ENCODE data around the gene VWC2. TPM values are rescaled to one million over a fixed set of nuclear protein-coding genes. Genes with fewer than 3 reads are reported as not detected.

VWC2 gene
- total RNA-seq, 2 experiments from 2014 or later, result not detected

- no peak overlapping the region for H3K4me3 Mint-ChIP-seq
- H3K27ac Mint-ChIP-seq, result no peak overlapping the region
- Histone ChIP-seq H3K36me3 (ENCODE audit: insufficient read depth, low read length) (no peaks in the 10 kb centered on the region), H3K27me3 (ENCODE audit: control insufficient read depth in 1 of 2, insufficient read depth in 2 of 2, low read length in 2 of 2) (no peaks in the 10 kb centered on the region), H3K4me1 (ENCODE audit: insufficient read depth, low read length) (no peaks in the 10 kb centered on the region), H3K9me3 (ENCODE audit: control insufficient read depth in 1 of 2, insufficient read depth in 1 of 2, low read length in 2 of 2) (no peaks in the 10 kb centered on the region), H3K4me3 (ENCODE audit: low read length) (no peak overlapping the region), H3K27ac (ENCODE audit: low read depth in 1 of 2, low read length in 2 of 2) (no peak overlapping the region)
- H3K36me3 Mint-ChIP-seq (ENCODE audit: low read depth), result no peaks in the 10 kb centered on the region
- TF ChIP-seq, protein P1, sequence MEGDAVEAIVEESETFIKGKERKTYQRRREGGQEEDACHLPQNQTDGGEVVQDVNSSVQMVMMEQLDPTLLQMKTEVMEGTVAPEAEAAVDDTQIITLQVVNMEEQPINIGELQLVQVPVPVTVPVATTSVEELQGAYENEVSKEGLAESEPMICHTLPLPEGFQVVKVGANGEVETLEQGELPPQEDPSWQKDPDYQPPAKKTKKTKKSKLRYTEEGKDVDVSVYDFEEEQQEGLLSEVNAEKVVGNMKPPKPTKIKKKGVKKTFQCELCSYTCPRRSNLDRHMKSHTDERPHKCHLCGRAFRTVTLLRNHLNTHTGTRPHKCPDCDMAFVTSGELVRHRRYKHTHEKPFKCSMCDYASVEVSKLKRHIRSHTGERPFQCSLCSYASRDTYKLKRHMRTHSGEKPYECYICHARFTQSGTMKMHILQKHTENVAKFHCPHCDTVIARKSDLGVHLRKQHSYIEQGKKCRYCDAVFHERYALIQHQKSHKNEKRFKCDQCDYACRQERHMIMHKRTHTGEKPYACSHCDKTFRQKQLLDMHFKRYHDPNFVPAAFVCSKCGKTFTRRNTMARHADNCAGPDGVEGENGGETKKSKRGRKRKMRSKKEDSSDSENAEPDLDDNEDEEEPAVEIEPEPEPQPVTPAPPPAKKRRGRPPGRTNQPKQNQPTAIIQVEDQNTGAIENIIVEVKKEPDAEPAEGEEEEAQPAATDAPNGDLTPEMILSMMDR (IDR thresholded peaks at IDR 0.05), result no peak
- H3K4me1 Mint-ChIP-seq (ENCODE audit: low read depth), result no peaks in the 10 kb centered on the region
- peaks cover 11% of the 10 kb centered on the region for H3K27me3 Mint-ChIP-seq
- no peak for ATAC-seq (ENCODE audit: poor library complexity)
- CTCF ChIA-PET, result no interaction called here
- peaks cover 2% of the 10 kb centered on the region for H3K9me3 Mint-ChIP-seq
- intact Hi-C loops (cut with DNase I, micrococcal nuclease), result no loop called here
- DNase-seq, result no peak
- POLR2A ChIA-PET, result no interaction called here
Measured at GRCh38 chr7:49762666-49763065, 10.8 kb upstream of the VWC2 start.

DNA sequence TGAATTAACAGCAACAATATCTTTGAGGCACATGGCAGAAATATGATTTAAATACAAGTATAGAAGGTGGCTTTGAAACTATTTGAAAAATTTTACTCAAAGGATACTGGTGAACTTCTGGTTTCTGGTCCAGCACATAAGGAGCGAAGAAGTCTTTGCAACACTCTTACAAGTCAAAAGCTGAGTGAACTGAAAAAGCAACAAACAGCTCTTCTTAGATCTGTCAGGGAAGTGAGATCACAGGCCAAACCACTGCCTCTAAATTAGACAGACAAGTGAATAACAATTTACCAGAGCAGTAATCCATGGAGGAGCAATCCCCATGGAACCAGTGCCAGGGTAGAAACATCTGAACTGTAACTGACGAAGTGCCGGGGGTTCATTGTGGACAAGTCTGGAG, 9.6 kb upstream of the VWC2 start:
- no peak for DNase-seq
- Mint-ChIP-seq H3K4me3 (no peak overlapping the region), H3K27me3 (peaks cover 17% of the 10 kb centered on the region), H3K9me3 (peaks cover 2% of the 10 kb centered on the region), H3K36me3 (ENCODE audit: low read depth) (no peaks in the 10 kb centered on the region), H3K27ac (no peak overlapping the region), H3K4me1 (ENCODE audit: low read depth) (no peaks in the 10 kb centered on the region)
- Histone ChIP-seq H3K4me3 (ENCODE audit: low read length) (no peak overlapping the region), H3K9me3 (ENCODE audit: control insufficient read depth in 1 of 2, insufficient read depth in 1 of 2, low read length in 2 of 2) (no peaks in the 10 kb centered on the region), H3K36me3 (ENCODE audit: insufficient read depth, low read length) (no peaks in the 10 kb centered on the region), H3K27ac (ENCODE audit: low read depth in 1 of 2, low read length in 2 of 2) (no peak overlapping the region), H3K4me1 (ENCODE audit: insufficient read depth, low read length) (no peaks in the 10 kb centered on the region), H3K27me3 (ENCODE audit: control insufficient read depth in 1 of 2, insufficient read depth in 2 of 2, low read length in 2 of 2) (no peaks in the 10 kb centered on the region)
- POLR2A ChIA-PET, result no interaction called here
- CTCF ChIA-PET, result no interaction called here
- ATAC-seq (ENCODE audit: poor library complexity), result no peak
- intact Hi-C loops (cut with DNase I, micrococcal nuclease), result no loop called here
- TF ChIP-seq, protein P1 (IDR thresholded peaks at IDR 0.05), result no peak

GRCh38 chr7:49766966-49767365, 6.5 kb upstream of the VWC2 start:
- Mint-ChIP-seq H3K9me3 (no peaks in the 10 kb centered on the region), H3K4me1 (ENCODE audit: low read depth) (no peaks in the 10 kb centered on the region), H3K27ac (no peak overlapping the region), H3K36me3 (ENCODE audit: low read depth) (no peaks in the 10 kb centered on the region), H3K4me3 (no peak overlapping the region), H3K27me3 (peaks cover 38% of the 10 kb centered on the region)
- Histone ChIP-seq H3K9me3 (ENCODE audit: control insufficient read depth in 1 of 2, insufficient read depth in 1 of 2, low read length in 2 of 2) (no peaks in the 10 kb centered on the region), H3K4me1 (ENCODE audit: insufficient read depth, low read length) (no peaks in the 10 kb centered on the region), H3K36me3 (ENCODE audit: insufficient read depth, low read length) (no peaks in the 10 kb centered on the region), H3K27ac (ENCODE audit: low read depth in 1 of 2, low read length in 2 of 2) (no peak overlapping the region), H3K27me3 (ENCODE audit: control insufficient read depth in 1 of 2, insufficient read depth in 2 of 2, low read length in 2 of 2) (peaks cover 6 to 7% of the 10 kb centered on the region in 2 experiments), H3K4me3 (ENCODE audit: low read length) (no peak overlapping the region)
- DNase-seq (no peak), ATAC-seq (ENCODE audit: poor library complexity) (no peak)
- intact Hi-C loops (cut with DNase I, micrococcal nuclease), result no loop called here
- ChIA-PET CTCF (no interaction called here), POLR2A (no interaction called here)
- TF ChIP-seq, protein P1 (IDR thresholded peaks at IDR 0.05), result no peak
